ENCODE data around the gene MAGI1.

The MAGI1 gene

GRCh38 chr3:65975032-65975431, 63.7 kb downstream of the MAGI1 start:
- no peak for TF ChIP-seq CTCF (IDR thresholded peaks at IDR 0.05; ENCODE audit: insufficient read depth, missing control alignments)
- FAIRE-seq (no peak), DNase-seq (ENCODE audit: insufficient read length, low spot score) (no peak)

- TF ChIP-seq CTCF (IDR thresholded peaks at IDR 0.05; ENCODE audit: insufficient read depth, missing control alignments) = no peak
- no peak for FAIRE-seq
- DNase-seq (ENCODE audit: insufficient read length, low spot score) = no peak
These were observed 64.2 kb downstream of the MAGI1 start for GRCh38 chr3:65974509-65974908.

GRCh38 chr3:65972765-65973164, 66.0 kb downstream of the MAGI1 start:
- no peak for DNase-seq (ENCODE audit: insufficient read length, low spot score)
- TF ChIP-seq CTCF (IDR thresholded peaks at IDR 0.05; ENCODE audit: insufficient read depth, missing control alignments) = no peak
- FAIRE-seq = no peak

- DNase-seq (ENCODE audit: insufficient read length, low spot score) (no peak), FAIRE-seq (no peak)
- no peak for TF ChIP-seq CTCF (IDR thresholded peaks at IDR 0.05; ENCODE audit: insufficient read depth, missing control alignments)
These were observed 67.1 kb downstream of the MAGI1 start for GRCh38 chr3:65971293-65972252.

- FAIRE-seq (no peak), DNase-seq (ENCODE audit: insufficient read length, low spot score) (no peak)
- TF ChIP-seq CTCF (IDR thresholded peaks at IDR 0.05; ENCODE audit: insufficient read depth, missing control alignments) = no peak
These were observed 69.7 kb downstream of the MAGI1 start for GRCh38 chr3:65968996-65969395.

GRCh38 chr3:65967451-65967850, 71.3 kb downstream of the MAGI1 start:
- no peak for TF ChIP-seq CTCF (IDR thresholded peaks at IDR 0.05; ENCODE audit: insufficient read depth, missing control alignments)
- FAIRE-seq = no peak
- DNase-seq (ENCODE audit: insufficient read length, low spot score) = no peak

- FAIRE-seq (no peak), DNase-seq (ENCODE audit: insufficient read length, low spot score) (no peak)
- no peak for TF ChIP-seq CTCF (IDR thresholded peaks at IDR 0.05; ENCODE audit: insufficient read depth, missing control alignments)
These were observed 73.9 kb downstream of the MAGI1 start for GRCh38 chr3:65964838-65965237.

Measured in D721Med (cell line).